ENCODE results near the gene RGMA. TPM values are rescaled to one million over a fixed set of nuclear protein-coding genes. Genes with fewer than 3 reads are reported as not detected.

RGMA gene
- total RNA-seq, 4 donors from 2014 or later: 2.4 to 10.3 (median 6.0) TPM

DNA sequence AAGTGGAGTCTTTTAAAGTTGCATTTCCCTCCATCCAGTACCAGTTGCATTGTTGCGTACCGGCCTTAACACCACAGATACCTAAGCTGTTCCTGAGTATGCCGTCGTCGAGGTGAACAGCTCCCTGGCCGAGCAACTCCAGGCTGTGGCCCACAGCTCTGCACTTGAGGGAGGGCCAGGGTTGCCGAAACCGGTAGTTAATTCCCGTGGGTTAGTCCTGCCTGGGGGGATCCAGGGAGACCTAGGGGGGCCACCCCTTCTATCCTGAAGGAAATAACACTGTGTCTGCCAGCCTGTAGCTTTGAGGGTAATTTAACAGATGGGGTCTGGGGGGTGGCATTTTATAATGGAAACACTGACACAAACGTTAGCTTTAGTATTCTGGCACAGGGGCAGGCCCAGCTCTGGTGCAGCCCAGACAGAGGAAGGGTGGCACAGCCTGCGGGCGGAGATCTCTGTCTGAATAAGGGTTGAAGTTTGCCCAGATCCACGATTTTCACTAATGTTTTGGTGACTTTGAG is 60.8 kb downstream of the RGMA start:
- Histone ChIP-seq H3K27me3 (no peaks in the 10 kb centered on the region), H3K36me3 (peaks cover 24 to 28% of the 10 kb centered on the region in 2 donors), H3K4me3 (replicated peaks in 1 of 3) (no peak overlapping the region), H3K9me3 (no peaks in the 10 kb centered on the region), H3K27ac (peak overlapping the region; percentile 64 to 76 (median 66)), H3K4me1 (peaks cover 7 to 41% of the 10 kb centered on the region in 2 donors)
- intact Hi-C loops (cut with DNase I): loop anchor here (10.0 kb wide), 1 partner anchor 233 kb away; no protein-coding TSS in a partner anchor
- TF ChIP-seq, protein P1, sequence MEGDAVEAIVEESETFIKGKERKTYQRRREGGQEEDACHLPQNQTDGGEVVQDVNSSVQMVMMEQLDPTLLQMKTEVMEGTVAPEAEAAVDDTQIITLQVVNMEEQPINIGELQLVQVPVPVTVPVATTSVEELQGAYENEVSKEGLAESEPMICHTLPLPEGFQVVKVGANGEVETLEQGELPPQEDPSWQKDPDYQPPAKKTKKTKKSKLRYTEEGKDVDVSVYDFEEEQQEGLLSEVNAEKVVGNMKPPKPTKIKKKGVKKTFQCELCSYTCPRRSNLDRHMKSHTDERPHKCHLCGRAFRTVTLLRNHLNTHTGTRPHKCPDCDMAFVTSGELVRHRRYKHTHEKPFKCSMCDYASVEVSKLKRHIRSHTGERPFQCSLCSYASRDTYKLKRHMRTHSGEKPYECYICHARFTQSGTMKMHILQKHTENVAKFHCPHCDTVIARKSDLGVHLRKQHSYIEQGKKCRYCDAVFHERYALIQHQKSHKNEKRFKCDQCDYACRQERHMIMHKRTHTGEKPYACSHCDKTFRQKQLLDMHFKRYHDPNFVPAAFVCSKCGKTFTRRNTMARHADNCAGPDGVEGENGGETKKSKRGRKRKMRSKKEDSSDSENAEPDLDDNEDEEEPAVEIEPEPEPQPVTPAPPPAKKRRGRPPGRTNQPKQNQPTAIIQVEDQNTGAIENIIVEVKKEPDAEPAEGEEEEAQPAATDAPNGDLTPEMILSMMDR (IDR thresholded peaks at IDR 0.05): no peak
- no peak for TF ChIP-seq POLR2A (IDR thresholded peaks at IDR 0.05)
- 53 to 54% methylated on average over 8 to 13 of the region's 13 CpGs for WGBS, 2 donors
- no peak for DNase-seq

DNA sequence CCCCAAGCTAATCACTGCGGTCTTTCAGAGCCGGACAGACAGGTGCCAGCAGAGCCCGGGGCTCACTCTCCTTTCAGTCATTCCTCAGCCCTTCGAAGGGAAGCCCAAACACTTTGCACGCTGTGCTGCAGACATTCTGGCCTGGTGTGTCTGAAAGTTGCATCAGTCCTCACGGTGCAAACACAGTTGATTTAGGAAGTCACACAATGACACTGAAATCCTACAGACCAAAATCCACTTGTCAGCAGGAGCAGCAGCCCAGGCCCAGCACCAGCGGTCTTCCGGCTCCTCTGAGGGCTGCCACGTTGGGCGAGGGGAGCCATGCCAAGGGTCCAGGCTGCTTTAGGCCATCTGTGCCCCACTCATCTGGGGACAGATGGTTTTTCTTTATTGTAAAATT is 61.6 kb downstream of the RGMA start:
- Histone ChIP-seq H3K27me3 (no peaks in the 10 kb centered on the region), H3K27ac (no peak overlapping the region), H3K9me3 (no peaks in the 10 kb centered on the region), H3K4me3 (replicated peaks in 1 of 3) (no peak overlapping the region), H3K4me1 (peaks cover 7 to 41% of the 10 kb centered on the region in 2 donors), H3K36me3 (peaks cover 31 to 34% of the 10 kb centered on the region in 2 donors)
- intact Hi-C loops (cut with DNase I): loop anchor here (10.0 kb wide), 1 partner anchor 233 kb away; no protein-coding TSS in a partner anchor
- DNase-seq: no peak
- 91 to 92% methylated on average over 9 to 10 of the region's 10 CpGs for WGBS, 2 donors
- no peak for TF ChIP-seq POLR2A (IDR thresholded peaks at IDR 0.05)
- TF ChIP-seq, protein P1 (IDR thresholded peaks at IDR 0.05): no peak

DNA sequence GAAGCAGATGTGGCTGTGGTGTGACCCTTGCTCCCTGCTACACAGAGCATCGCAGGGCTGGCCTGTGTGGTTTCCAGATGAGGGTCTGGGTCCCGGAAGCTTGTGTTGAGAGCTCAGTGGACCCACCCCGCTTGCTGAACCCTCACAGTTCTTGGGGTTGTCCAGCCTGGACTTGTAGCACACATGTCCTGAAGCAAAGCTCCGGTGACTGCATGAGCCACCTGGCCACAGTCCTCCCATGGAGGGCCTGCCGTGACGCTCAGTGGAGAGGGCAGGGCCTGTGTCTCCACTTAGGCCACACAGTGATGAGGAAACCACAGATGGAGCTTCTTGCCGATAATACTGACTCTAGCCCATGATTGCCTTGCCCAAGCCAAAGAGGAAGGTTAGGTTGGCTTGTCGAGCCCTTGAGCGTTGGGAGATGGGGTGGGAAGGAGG is 62.6 kb downstream of the RGMA start:
- Histone ChIP-seq H3K27ac (no peak overlapping the region), H3K4me1 (peaks cover 7 to 41% of the 10 kb centered on the region in 2 donors)

DNA sequence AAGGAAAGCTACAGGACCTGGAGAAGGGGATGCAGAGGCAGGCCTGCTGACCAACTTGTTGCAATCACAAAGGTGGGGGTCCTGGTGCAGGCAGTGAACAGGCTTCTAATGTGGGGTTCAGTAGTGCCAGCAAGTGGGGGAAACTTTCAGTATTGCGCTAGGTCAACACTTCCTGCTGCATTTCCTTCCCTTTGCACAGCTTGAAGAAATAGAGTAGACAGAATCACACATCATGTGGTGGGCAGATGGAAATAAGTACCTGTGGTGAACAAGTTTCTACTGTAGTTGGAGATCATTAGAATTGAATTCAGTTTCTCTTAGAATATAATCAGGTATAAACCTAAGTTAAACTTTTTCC is 63.4 kb downstream of the RGMA start:
- WGBS, 2 donors: 75 to 90% methylated on average over 1 of the region's 1 CpG
- intact Hi-C loops (cut with DNase I): loop anchor here (10.0 kb wide), 1 partner anchor 231 kb away; no protein-coding TSS in a partner anchor
- H3K27me3 ChIP-seq: no peaks in the 10 kb centered on the region
- no peak overlapping the region for H3K27ac ChIP-seq
- no peak for TF ChIP-seq POLR2A (IDR thresholded peaks at IDR 0.05)
- TF ChIP-seq, protein P1 (IDR thresholded peaks at IDR 0.05): no peak
- H3K36me3 ChIP-seq: peaks cover 46 to 50% of the 10 kb centered on the region in 2 donors
- H3K4me3 ChIP-seq (replicated peaks in 1 of 3): no peak overlapping the region
- no peaks in the 10 kb centered on the region for H3K9me3 ChIP-seq
- DNase-seq: no peak
- peaks cover 7 to 36% of the 10 kb centered on the region in 2 donors for H3K4me1 ChIP-seq

More for the DNA sequence above, 62.6 kb downstream of the RGMA start:
- Histone ChIP-seq H3K9me3 (no peaks in the 10 kb centered on the region), H3K27me3 (no peaks in the 10 kb centered on the region), H3K4me3 (replicated peaks in 1 of 3) (no peak overlapping the region), H3K36me3 (peaks cover 39 to 44% of the 10 kb centered on the region in 2 donors)
- intact Hi-C loops (cut with DNase I): loop anchor here (10.0 kb wide), 1 partner anchor 232 kb away; no protein-coding TSS in a partner anchor
- TF ChIP-seq POLR2A (IDR thresholded peaks at IDR 0.05): no peak
- TF ChIP-seq, protein P1 (IDR thresholded peaks at IDR 0.05): no peak
- DNase-seq: no peak
- 95 to 98% methylated on average over 7 to 9 of the region's 9 CpGs for WGBS, 2 donors
